Keratinocyte (primary cell): ENCODE results near the gene SMPD4. TPM values are rescaled to one million over a fixed set of nuclear protein-coding genes. Genes with fewer than 3 reads are reported as not detected.
"Not testable (repeated sequence)": the region's sequence is repeated elsewhere in the genome, so short reads cannot be mapped to it uniquely, and the experiment has no call there.

Experiments
- DNase-seq: peaks from one replicate; pipeline ENCODE4 v3.0.0-alpha.2; 2011; ENCODE audit warnings: low read depth, missing footprints, low spot score
- FAIRE-seq: peaks from 2 replicates; lab custom pipeline; 2011; peaks lifted over from hg19 to GRCh38; lab: Jason Lieb, UNC
- H2AFZ ChIP-seq: 2 replicates; pipeline ENCODE4 v1.6.0; 2012; ENCODE audit warnings: low read length, control low read depth, inconsistent platforms; ENCODE audit not compliant: control insufficient read depth
- H3K27ac ChIP-seq: 2 replicates; pipeline ENCODE4 v1.5.1; 2011; ENCODE audit warnings: low read length; ENCODE audit not compliant: control insufficient read depth, insufficient read depth
- H3K27me3 ChIP-seq: 3 replicates; pipeline ENCODE4 v1.6.0; 2011; ENCODE audit warnings: low read length; ENCODE audit not compliant: control insufficient read depth, insufficient read depth; ENCODE audit errors: extremely low read depth
- H3K36me3 ChIP-seq, 2 experiments: 2 replicates in 1 of 2; 3 replicates in 1 of 2; pipeline ENCODE4 v1.5.1; 2011; ENCODE audit warnings: low read length in 2 of 2, mild to moderate bottlenecking in 1 of 2; ENCODE audit not compliant: control insufficient read depth in 2 of 2, insufficient read depth in 2 of 2; ENCODE audit errors: extremely low read depth in 1 of 2
- H3K4me1 ChIP-seq: 3 replicates; pipeline ENCODE4 v1.5.1; 2011; ENCODE audit warnings: low read length; ENCODE audit not compliant: control insufficient read depth, insufficient read depth; ENCODE audit errors: extremely low read depth
- H3K4me2 ChIP-seq: 3 replicates; pipeline ENCODE4 v1.6.0; 2011; ENCODE audit warnings: low read depth, low read length; ENCODE audit not compliant: control insufficient read depth, insufficient read depth; ENCODE audit errors: extremely low read depth
- H3K4me3 ChIP-seq, 3 experiments: fragments of 200-600 bp in 1 of 3; sonication (generic) in 1 of 3; 2 replicates in 2 of 3; 3 replicates in 1 of 3; pipeline ENCODE4 v1.5.1; 2011 to 2016; ENCODE audit warnings: low read length in 3 of 3, mild to moderate bottlenecking in 3 of 3, control low read depth in 2 of 3, inconsistent platforms in 1 of 3, low read depth in 1 of 3, mixed read lengths in 1 of 3, mixed run types in 1 of 3, moderate library complexity in 1 of 3; ENCODE audit not compliant: control insufficient read depth in 2 of 3, insufficient read depth in 2 of 3; ENCODE audit errors: extremely low read depth in 1 of 3
- H3K79me2 ChIP-seq: 2 replicates; pipeline ENCODE4 v1.6.0; 2012; ENCODE audit warnings: low read length; ENCODE audit not compliant: control insufficient read depth, insufficient read depth
- H3K9ac ChIP-seq: 3 replicates; pipeline ENCODE4 v1.6.0; 2011; ENCODE audit warnings: low read length; ENCODE audit not compliant: control insufficient read depth, insufficient read depth; ENCODE audit errors: extremely low read depth
- H3K9me1 ChIP-seq: 3 replicates; pipeline ENCODE4 v1.6.0; 2011; ENCODE audit warnings: low read length; ENCODE audit not compliant: control insufficient read depth, insufficient read depth; ENCODE audit errors: extremely low read depth
- H3K9me3 ChIP-seq: 2 replicates; pipeline ENCODE4 v1.5.1; 2012; ENCODE audit warnings: low read depth, low read length; ENCODE audit not compliant: control insufficient read depth
- H4K20me1 ChIP-seq: 3 replicates; pipeline ENCODE4 v1.6.0; 2011; ENCODE audit warnings: low read length; ENCODE audit not compliant: control insufficient read depth, insufficient read depth; ENCODE audit errors: extremely low read depth
- dilution Hi-C: fragments of 300-500 bp; cut with MboI; formaldehyde crosslinking; loops from one replicate; pipeline ENCODE4 v1.7.0; 2020; ENCODE audit warnings: low sequenced_read_pairs; ENCODE audit not compliant: extremely low pct_ligation_motif_present
- polyA plus RNA-seq, 5 experiments: library from polyadenylated mRNA; depleted of rRNA in 3 of 5; stranded (reverse) in 3 of 5; stranded (forward) in 1 of 5; unstranded in 1 of 5; fragments of >200 nt; gene quantifications; 1 replicate in 1 of 5; 2 replicates in 3 of 5; 3 replicates in 1 of 5; pipeline versions ENCODE4 v1.2.1 to v1.2.3, GENCODE V29; 2011 to 2012; ENCODE audit warnings: missing spikeins in 2 of 5, low read depth in 1 of 5, low replicate concordance in 1 of 5

The SMPD4 gene
- polyA plus RNA-seq, 1 donor (not counting 4 experiments of a cell fraction or from before 2014, with no cell fraction given): 23.8 TPM

DNA sequence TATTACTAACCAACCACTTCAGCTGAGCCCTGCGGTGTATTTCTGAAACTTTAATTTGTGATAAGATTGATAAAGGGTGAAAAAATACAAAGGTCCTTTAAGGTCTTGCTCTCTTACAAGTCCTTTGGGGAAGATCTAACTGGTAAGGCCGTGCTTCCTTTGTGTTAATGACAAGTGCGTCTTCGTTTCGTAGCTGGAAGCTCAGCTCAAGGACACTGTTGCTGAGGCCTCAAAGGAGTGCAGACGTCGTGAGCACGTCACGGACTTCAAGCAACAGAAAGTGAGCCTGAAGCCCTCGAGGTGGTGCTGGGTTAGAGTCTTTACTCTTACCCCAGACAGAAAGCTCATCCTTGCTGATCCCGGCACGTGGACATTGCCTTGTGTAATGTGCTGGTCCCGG is 25.6 kb upstream of the SMPD4 start:
- H3K27ac ChIP-seq, H2AFZ ChIP-seq, H4K20me1 ChIP-seq, H3K36me3 ChIP-seq, DNase-seq, H3K9me3 ChIP-seq, H3K27me3 ChIP-seq, H3K9ac ChIP-seq, H3K4me1 ChIP-seq, H3K4me2 ChIP-seq, FAIRE-seq, dilution Hi-C loops, H3K9me1 ChIP-seq, H3K79me2 ChIP-seq, H3K4me3 ChIP-seq: not testable (repeated sequence)

- H3K36me3 ChIP-seq, dilution Hi-C loops, H3K27me3 ChIP-seq, H3K4me1 ChIP-seq, DNase-seq, H2AFZ ChIP-seq, H3K79me2 ChIP-seq, H4K20me1 ChIP-seq, H3K4me3 ChIP-seq, H3K4me2 ChIP-seq, FAIRE-seq, H3K9ac ChIP-seq, H3K9me1 ChIP-seq, H3K27ac ChIP-seq, H3K9me3 ChIP-seq: not testable (repeated sequence)
Observed at GRCh38 chr2:130203150-130203549, 21.7 kb upstream of the SMPD4 start.

- H3K9ac ChIP-seq, H3K27ac ChIP-seq, dilution Hi-C loops: not testable (repeated sequence)
Observed at GRCh38 chr2:130202518-130202917, 21.1 kb upstream of the SMPD4 start.

More at GRCh38 chr2:130202518-130202917, 21.1 kb upstream of the SMPD4 start:
- not testable (repeated sequence) for H3K4me3 ChIP-seq, FAIRE-seq, H3K9me1 ChIP-seq, H3K4me1 ChIP-seq, H3K27me3 ChIP-seq, H4K20me1 ChIP-seq, H3K36me3 ChIP-seq, DNase-seq, H3K9me3 ChIP-seq, H2AFZ ChIP-seq, H3K4me2 ChIP-seq, H3K79me2 ChIP-seq
